Measurements from ENCODE around the gene CTDSPL.

The CTDSPL gene

DNA sequence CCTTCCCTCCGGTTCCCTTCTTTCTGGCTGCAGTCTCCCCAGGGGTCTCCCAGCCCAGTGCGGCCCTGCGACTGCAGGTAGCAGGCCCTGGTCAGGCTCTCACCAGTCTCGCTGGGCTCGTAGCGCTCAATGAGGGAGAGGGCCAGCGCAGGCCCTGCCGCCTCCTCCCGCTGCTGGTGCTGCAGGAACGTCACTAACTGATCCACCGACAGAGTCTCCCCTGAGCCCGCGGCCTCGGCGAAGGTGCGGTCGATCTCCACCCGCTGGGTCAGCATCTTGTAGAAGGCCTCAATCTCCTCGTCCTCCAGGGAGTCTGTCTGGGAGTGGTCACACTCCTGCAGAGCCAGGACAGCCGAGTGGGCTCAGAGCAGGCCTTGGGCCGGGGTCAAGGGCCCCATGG is 149.4 kb downstream of the CTDSPL start:
- TF ChIP-seq, protein P1, sequence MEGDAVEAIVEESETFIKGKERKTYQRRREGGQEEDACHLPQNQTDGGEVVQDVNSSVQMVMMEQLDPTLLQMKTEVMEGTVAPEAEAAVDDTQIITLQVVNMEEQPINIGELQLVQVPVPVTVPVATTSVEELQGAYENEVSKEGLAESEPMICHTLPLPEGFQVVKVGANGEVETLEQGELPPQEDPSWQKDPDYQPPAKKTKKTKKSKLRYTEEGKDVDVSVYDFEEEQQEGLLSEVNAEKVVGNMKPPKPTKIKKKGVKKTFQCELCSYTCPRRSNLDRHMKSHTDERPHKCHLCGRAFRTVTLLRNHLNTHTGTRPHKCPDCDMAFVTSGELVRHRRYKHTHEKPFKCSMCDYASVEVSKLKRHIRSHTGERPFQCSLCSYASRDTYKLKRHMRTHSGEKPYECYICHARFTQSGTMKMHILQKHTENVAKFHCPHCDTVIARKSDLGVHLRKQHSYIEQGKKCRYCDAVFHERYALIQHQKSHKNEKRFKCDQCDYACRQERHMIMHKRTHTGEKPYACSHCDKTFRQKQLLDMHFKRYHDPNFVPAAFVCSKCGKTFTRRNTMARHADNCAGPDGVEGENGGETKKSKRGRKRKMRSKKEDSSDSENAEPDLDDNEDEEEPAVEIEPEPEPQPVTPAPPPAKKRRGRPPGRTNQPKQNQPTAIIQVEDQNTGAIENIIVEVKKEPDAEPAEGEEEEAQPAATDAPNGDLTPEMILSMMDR (IDR thresholded peaks at IDR 0.05) = no peak
- DNase-seq (ENCODE audit: low spot score) = no peak
- Histone ChIP-seq H3K27ac (no peak overlapping the region), H3K4me3 (no peak overlapping the region)

DNA sequence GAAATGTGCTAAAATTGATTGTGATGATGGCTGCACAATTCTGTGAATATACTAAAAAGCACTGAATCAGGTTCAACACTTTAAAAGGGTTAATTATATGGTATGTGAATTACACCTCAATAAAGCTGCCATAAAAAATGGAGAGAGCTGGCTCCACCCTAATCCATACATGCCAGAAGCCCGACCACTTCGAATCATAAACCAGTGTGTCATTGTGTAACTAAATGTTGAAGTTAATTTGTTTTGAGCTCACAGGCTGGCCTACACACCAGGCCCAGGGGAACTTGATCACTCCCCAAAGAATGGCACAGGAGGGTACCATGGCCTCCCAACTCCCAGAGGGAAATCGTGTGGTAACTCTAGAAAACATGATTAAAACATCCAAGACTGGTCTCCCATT is 153.8 kb downstream of the CTDSPL start:
- TF ChIP-seq, protein P1 (IDR thresholded peaks at IDR 0.05) = no peak
- Histone ChIP-seq H3K4me3 (no peak overlapping the region), H3K27ac (no peak overlapping the region)
- no peak for DNase-seq (ENCODE audit: low spot score)

DNA sequence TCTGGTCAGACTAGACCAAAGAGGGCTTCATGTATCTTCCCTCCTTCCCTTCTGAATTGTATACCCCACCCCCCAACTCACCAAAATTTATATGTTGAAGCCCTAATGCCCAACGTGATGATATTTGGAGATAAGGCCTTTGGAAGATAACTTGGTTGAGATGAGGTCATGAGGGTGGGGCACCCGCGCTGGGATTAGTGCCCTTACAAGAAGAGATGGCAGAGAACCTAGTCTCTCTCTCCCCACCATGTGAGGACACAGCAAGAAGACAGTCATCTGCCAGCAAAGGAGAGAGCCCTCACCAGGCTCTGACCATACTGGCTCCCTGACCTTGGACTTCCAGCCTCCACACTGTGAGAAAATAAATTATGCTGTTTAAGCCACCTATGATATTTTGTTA is 154.3 kb downstream of the CTDSPL start:
- Histone ChIP-seq H3K4me3 (no peak overlapping the region), H3K27ac (no peak overlapping the region)
- TF ChIP-seq, protein P1 (IDR thresholded peaks at IDR 0.05) = no peak
- no peak for DNase-seq (ENCODE audit: low spot score)

DNA sequence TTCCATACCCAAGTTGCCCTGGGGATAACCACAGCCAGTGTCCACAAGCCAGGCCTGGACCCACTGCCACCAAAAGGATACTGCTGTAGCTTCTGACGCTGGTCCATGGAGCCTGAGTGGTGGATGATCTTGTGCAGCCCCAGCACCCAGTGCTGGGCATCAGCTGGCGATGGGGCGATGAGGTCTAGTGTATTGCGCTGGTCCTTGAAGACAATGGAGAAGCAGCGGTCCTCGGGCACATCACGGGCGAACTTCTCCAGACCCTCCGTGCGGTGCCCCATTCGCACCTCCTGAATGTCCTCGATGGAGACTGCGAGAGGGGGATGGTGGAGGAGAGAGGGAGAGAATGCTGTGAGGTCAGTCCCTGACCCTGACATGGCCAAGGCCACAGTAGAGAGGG is 154.7 kb downstream of the CTDSPL start:
- TF ChIP-seq, protein P1 (IDR thresholded peaks at IDR 0.05) = no peak
- no peak for DNase-seq (ENCODE audit: low spot score)
- H3K4me3 ChIP-seq = no peak overlapping the region
- H3K27ac ChIP-seq = no peak overlapping the region

DNA sequence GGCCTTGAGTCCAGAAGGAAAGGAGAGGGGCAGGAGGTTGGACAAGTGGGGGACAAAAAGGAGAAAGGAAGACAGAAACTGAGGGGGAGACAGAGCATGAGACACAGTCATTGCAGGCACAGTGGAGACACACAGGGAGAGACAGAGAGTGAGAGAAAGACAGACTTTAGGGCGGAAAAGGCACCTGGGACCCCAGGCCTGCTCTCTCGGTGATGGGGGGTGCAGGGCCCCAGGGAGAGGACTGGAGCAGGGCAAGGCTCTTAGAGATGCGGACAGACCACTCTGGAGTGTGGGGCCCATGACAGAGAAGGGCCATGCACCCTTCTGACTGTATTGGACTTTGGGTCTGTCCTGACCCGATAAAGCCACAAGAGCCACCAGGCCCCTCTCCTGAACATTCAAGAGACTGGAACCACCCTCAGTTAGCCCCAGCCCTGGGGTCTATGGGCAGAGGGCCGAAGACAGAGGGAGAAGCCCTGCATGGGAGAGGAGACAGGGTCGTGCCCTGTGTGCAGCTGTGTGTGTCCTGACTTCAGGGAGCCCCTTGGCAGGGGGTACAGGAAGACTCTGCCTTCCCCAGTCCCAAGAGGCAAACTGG is 155.3 kb downstream of the CTDSPL start:
- TF ChIP-seq, protein P1 (IDR thresholded peaks at IDR 0.05) = no peak
- Histone ChIP-seq H3K4me3 (no peak overlapping the region), H3K27ac (no peak overlapping the region)
- no peak for DNase-seq (ENCODE audit: low spot score)

DNA sequence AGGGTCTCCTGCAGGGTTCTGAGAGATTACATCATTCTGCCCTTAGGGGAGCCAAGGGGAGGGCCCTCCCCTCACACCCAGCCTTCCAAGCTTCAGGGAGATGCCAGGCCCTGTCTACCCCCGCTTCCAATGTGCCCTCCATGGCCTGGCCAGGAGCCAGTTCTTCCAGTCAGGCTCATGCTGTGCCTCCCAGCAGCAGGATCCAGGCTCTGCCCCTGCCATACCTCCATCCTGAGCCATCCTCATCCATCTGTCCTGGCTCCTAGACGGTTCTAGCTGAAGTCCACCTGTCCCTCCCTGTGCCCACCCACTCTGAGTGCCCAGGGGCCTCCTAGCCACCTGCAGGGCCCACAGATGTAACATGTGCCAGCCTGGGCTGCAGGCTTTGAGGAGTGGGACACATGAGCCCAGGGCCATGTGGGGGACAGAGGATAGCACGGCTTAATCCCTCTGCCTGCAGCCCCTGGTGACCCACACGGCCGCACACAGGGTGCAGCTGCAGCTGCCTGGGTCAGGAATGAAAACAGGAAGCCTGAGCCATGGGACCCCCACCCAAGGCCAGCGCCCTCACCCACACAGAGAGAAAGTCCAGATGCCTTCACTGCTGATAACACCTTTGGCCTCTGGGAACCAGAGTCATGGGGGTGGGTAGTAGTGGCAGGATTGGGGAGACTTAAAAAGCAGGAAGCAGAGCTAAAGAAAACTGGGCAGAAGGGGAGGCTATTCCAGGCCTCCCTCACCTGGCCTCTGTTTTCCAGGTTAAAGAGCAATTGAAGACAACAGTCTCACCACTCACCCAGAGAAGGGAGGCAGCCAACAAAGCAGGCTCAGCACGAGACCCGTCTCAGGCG is 156.0 kb downstream of the CTDSPL start:
- Histone ChIP-seq H3K4me3 (no peak overlapping the region), H3K27ac (no peak overlapping the region)
- TF ChIP-seq, protein P1 (IDR thresholded peaks at IDR 0.05) = no peak
- no peak for DNase-seq (ENCODE audit: low spot score)

Data from coronary artery (tissue), 2 donors.